HG03460 (cell line): ENCODE measurements around the gene AGBL1.

Source experiments
- ATAC-seq: cut with Tn5 transposase; IDR thresholded peaks from one replicate; pipeline ENCODE4 v1.9.1; 2021; ENCODE audit not compliant: unreplicated experiment

AGBL1 gene

GRCh38 chr15:86079508-86080266, at the start of gene AGBL1:
TSS of gene AGBL1 (plus strand) at chr15:86079871.
- no peak for ATAC-seq

- ATAC-seq, result no peak
Observed at GRCh38 chr15:86034904-86035303, 44.8 kb upstream of the AGBL1 start.

- ATAC-seq, result no peak
Observed at GRCh38 chr15:86036243-86036642, 43.4 kb upstream of the AGBL1 start.

GRCh38 chr15:86038491-86038890, 41.2 kb upstream of the AGBL1 start:
- no peak for ATAC-seq

- no peak for ATAC-seq
Observed at GRCh38 chr15:86040356-86041033, 39.2 kb upstream of the AGBL1 start.

- ATAC-seq, result no peak
Observed at GRCh38 chr15:86041399-86041798, 38.3 kb upstream of the AGBL1 start.

GRCh38 chr15:86042226-86042625, 37.4 kb upstream of the AGBL1 start:
- no peak for ATAC-seq

GRCh38 chr15:86044981-86045380, 34.7 kb upstream of the AGBL1 start:
- no peak for ATAC-seq

- no peak for ATAC-seq
Observed at GRCh38 chr15:86054338-86054737, 25.3 kb upstream of the AGBL1 start.

- ATAC-seq, result no peak
Observed at GRCh38 chr15:86055688-86056087, 24.0 kb upstream of the AGBL1 start.

- ATAC-seq, result no peak
Observed at GRCh38 chr15:86059851-86060250, 19.8 kb upstream of the AGBL1 start.

GRCh38 chr15:86060674-86061073, 19.0 kb upstream of the AGBL1 start:
- ATAC-seq, result no peak

GRCh38 chr15:86061581-86061980, 18.1 kb upstream of the AGBL1 start:
- ATAC-seq, result no peak

GRCh38 chr15:86062646-86063243, 16.9 kb upstream of the AGBL1 start:
- no peak for ATAC-seq

- no peak for ATAC-seq
Observed at GRCh38 chr15:86063356-86064095, 16.1 kb upstream of the AGBL1 start.

- ATAC-seq, result no peak
Observed at GRCh38 chr15:86064326-86064725, 15.3 kb upstream of the AGBL1 start.

GRCh38 chr15:86066174-86066834, 13.4 kb upstream of the AGBL1 start:
- ATAC-seq, result no peak

GRCh38 chr15:86073281-86073680, 6.4 kb upstream of the AGBL1 start:
- no peak for ATAC-seq

GRCh38 chr15:86076468-86076867, 3.2 kb upstream of the AGBL1 start:
- no peak for ATAC-seq

GRCh38 chr15:86077070-86077469, 2.6 kb upstream of the AGBL1 start:
- no peak for ATAC-seq

GRCh38 chr15:86080302-86080701, 631 bp downstream of the AGBL1 start:
- no peak for ATAC-seq
